GM21825 (cell line): ENCODE results near the gene DMRT2.

Experiments
- ATAC-seq: cut with Tn5 transposase; IDR thresholded peaks from one replicate; pipeline ENCODE4 v1.9.1; 2021; ENCODE audit warnings: mild to moderate bottlenecking, moderate library complexity; ENCODE audit not compliant: unreplicated experiment

Gene DMRT2

GRCh38 chr9:1046639-1047572, 3.3 kb upstream of the DMRT2 start:
- no peak for ATAC-seq

GRCh38 chr9:1047591-1048230, 2.4 kb upstream of the DMRT2 start:
- ATAC-seq, result no peak

GRCh38 chr9:1048231-1048619, 1.9 kb upstream of the DMRT2 start:
- ATAC-seq, result no peak

- no peak for ATAC-seq
Observed at GRCh38 chr9:1048811-1049210, 1.3 kb upstream of the DMRT2 start.

- no peak for ATAC-seq
Observed at GRCh38 chr9:1049641-1050040, 516 bp upstream of the DMRT2 start.

GRCh38 chr9:1051210-1051583, 1.0 kb downstream of the DMRT2 start:
- no peak for ATAC-seq

- ATAC-seq, result no peak
Observed at GRCh38 chr9:1051584-1052275, 1.6 kb downstream of the DMRT2 start.

- ATAC-seq, result no peak
Observed at GRCh38 chr9:1052365-1053281, 2.5 kb downstream of the DMRT2 start.

- ATAC-seq, result no peak
Observed at GRCh38 chr9:1053282-1053621, 3.1 kb downstream of the DMRT2 start.

GRCh38 chr9:1053986-1054425, 3.8 kb downstream of the DMRT2 start:
- ATAC-seq, result no peak

GRCh38 chr9:1055166-1055565, 5.0 kb downstream of the DMRT2 start:
- ATAC-seq, result no peak

- no peak for ATAC-seq
Observed at GRCh38 chr9:1057910-1058309, 7.8 kb downstream of the DMRT2 start.

- ATAC-seq, result no peak
Observed at GRCh38 chr9:1058826-1059487, 8.8 kb downstream of the DMRT2 start.

- ATAC-seq, result no peak
Observed at GRCh38 chr9:1065130-1065529, 15.0 kb downstream of the DMRT2 start.

- no peak for ATAC-seq
Observed at GRCh38 chr9:1070692-1071091, 20.5 kb downstream of the DMRT2 start.

- ATAC-seq, result no peak
Observed at GRCh38 chr9:1071730-1072129, 21.6 kb downstream of the DMRT2 start.

GRCh38 chr9:1073497-1073896, 23.3 kb downstream of the DMRT2 start:
- ATAC-seq, result no peak

GRCh38 chr9:1077616-1078015, 27.5 kb downstream of the DMRT2 start:
- ATAC-seq, result no peak

GRCh38 chr9:1083325-1083913, 33.3 kb downstream of the DMRT2 start:
- no peak for ATAC-seq

- no peak for ATAC-seq
Observed at GRCh38 chr9:1085086-1085485, 34.9 kb downstream of the DMRT2 start.
